HG03442 (cell line): ENCODE data around the gene PRSS38.

ENCODE experiments used
- ATAC-seq: cut with Tn5 transposase; IDR thresholded peaks from one replicate; pipeline ENCODE4 v1.9.1; 2021; ENCODE audit warnings: mild to moderate bottlenecking, moderate library complexity; ENCODE audit not compliant: unreplicated experiment

The PRSS38 gene

DNA sequence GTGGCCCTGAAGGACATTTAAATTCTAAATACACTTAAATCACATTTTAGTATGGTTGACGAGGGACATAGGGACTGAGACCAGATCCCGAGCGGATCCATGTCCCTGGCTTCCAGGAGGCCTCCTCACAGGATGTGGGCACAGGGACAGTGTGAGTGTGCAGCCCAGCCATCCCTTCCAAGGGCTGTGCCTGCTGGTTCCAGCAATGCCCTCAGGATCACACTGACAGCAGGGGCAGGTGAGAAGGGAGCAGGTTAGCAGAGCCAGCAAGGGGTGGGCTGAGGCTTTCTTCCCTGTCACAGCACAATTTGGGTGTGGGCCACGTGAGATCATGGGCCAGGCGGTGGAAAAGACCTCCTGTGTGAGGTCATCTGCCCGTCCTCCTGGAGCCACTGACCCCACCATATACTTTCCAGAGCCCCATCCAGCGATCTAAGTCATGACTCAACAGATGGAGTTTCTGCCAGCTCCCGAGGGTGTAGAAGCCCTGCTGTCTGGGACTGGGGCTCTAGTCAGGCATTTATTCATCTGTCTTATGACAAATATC lies 37.0 kb upstream of the PRSS38 start:
- ATAC-seq, result no peak

DNA sequence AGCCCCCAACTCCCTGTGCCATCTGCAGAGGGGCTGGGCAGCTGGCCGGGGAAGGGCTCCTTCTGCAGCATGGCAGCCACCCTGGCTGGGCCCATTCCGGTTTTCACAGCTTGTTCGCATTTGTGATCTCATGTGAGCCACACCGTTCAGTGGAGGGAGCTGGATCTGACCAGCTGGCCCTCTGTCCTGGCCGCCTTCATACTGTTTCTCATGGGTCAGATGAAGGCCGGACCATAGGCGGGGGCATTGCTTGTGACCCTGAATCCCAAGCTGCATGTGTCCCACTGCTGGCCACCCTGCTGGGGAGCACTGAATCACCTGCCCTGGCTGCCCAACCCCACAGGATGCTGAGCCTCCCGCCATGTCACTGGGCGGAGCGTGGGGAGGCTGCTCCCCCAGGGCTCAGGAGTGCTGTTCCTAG lies 36.4 kb upstream of the PRSS38 start:
- ATAC-seq, result no peak

DNA sequence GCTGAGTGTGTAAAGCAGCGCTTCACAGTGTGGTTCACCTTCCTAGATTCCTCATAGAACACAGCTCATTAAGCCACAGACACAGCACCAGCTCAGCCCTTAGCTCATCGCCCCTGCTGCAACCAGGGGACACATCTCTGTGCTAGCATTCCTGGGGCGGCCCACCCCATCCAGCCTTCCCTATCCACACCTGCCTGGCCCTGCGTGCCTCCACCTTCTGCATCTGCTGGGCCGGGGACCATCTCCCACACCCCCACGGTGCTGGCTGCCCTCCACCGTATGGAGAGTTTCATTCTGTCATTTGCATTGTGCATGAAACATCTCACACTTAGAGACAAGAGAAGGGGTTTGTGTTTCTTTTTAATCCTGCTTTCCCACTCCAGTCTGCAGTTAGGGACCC lies 35.8 kb upstream of the PRSS38 start:
- ATAC-seq, result no peak

DNA sequence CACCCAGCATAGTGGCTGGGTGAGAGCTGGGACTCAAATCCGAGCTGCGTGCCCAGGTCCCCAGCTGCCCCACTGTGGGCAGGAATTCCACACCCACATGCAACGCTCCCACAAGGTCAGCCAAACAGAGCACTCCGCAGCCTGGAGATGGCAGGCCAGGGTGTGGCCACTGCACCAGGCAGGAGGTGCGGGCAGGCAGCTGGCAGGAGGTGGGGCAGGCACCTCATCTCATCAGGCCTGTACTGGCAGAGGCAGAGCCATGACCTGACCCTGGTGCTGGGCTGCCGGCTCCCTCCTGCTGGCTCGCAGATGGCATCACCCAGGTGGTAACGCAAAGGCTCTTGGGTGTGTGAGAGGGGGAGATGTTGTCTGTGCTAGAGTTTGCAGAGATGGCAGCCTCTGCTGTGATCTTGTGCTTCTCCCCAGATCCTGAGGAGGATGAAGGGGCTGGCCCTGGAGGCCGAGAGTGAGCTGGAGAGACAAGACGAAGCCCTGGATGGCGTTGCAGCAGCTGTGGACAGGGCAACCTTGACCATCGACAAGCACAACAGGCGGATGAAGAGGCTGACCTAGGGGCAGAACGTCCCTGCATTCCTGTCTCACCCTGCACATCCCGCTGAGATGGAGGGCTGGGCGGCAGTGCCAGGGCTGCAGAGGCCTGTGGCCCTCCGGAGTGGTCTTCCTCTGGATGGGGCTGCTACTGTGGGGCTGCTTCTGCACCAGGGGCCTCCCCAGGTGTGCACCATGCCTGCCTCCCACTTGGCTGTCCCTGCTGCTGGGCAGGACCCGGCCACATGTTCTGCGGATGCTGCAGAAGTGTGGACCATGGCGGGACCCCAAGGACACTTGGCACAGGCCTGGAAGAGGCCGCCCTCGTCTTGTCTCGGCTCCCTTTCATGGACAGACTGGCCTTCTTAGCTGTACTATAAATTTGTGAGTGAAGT lies 35.1 kb upstream of the PRSS38 start:
- ATAC-seq, result no peak

DNA sequence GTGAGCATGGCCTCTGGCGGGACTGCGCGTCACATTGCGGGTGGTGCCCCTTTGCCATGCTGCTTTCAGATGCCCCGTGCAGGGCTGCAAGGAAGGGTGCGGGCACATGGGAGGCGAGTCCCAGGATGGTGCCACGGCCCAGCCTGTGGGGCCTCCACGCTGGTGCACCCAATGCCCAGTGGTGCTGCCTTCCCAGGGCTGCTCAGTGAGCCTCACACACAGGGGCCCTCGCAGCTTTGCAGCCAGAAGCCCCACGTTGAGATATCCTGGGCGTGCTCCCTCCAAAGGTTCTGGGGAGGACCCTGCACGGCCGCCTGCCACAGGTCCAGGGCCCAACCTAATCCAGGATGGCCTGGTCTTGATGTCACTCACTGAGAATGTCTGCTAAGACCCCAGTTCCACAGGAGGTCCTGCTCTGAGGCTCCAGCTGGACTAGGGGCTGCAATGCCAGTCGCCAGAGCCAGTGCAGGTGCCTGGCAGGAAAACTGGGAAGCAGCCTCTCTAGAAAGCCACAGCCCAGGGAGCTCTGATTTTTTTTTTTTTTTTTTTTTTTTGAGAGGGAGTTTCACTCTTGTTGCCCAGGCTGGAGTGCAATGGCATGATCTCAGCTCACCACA lies 34.1 kb upstream of the PRSS38 start:
- no peak for ATAC-seq

DNA sequence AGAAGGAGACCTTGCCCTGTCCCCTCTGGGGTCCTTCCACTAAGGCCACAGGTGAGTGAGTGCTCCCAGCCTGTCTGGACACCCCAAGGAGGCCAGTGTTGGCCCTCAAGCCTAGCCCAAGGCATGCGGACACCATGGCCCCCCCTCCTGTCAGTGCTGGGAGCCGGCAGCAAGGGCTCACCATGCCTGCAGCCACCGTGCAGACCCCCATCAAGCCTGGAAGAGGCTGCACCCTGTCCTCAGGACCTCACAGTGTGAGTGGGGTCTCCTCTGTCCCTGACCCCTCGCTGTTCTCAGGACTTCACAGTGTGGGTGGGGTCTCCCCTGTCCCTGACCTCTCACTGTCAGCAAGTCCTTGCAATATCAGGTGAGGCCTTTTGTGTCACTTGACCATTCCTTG lies 33.2 kb upstream of the PRSS38 start:
- ATAC-seq, result no peak

DNA sequence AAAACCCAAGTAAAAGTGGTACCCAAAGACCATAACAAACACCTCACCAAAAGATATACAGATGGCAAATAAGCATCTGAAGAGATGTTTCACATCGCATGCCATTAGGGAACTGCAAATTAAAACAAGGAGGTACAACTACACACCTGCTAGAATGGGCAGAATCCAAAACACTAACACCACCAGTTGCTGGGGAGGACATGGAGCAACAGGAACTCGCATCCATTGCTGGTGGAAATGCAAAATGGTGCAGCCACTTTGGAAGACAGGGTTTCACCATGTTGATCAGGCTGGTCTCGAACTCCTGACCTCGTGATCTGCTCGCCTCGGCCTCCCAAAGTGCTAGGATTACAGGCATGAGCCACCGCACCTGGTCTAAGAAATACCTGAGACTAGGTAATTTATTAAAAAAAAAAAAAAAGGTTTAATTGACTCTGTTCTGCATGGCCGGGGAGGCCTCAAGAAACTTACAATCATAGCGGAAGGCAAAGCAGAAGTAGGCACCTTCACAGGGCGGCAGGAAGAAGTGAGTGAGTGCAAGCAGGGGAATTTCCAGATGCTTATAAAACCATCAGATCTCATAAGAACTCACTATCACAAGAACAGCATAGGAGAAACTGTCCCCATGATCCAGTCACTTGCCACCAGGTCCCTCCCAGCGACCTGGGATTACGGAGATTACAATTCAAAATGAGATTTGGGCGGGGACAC lies 30.2 kb upstream of the PRSS38 start:
- ATAC-seq, result no peak

DNA sequence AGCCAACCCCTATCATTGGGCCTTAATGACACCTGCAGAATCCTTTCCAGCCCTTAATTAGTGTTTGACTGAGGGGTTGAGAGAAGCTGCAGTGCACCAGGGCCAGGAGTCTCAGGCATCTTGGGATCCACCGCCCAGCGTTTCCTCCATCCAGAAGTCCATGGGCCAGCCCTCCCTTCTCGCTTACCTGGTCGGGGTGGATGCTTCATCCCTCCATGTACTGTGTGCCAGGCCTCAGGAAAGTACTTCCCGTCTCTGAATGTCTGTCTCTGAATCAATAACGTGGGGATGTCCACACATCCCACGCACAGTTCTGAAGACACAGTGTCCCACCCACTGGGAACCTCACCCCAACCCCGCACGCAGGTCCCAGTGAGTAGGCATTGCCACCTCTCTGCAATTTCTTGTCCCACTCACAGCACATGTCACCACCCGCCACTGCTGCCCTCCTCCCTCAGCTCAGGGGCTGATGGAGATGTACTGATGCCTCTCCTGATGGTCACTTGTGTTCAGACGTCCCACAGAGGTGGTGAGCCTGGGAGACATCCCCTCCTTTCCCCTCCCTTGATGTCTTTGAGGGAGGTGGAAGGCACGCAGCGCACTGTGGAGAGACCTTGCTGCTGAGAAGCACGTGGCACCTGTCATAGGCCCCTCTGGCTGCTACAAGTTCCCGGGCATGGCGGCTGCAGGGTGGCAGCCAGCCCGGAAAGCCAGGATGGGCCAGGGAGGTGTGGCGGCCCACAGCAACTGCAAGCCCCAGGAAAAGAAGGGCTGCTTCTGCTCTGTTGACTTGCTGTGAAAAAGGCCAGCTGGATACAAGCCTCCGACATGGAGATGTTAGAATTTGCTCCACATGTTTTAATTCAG lies 29.4 kb upstream of the PRSS38 start:
- ATAC-seq, result no peak

DNA sequence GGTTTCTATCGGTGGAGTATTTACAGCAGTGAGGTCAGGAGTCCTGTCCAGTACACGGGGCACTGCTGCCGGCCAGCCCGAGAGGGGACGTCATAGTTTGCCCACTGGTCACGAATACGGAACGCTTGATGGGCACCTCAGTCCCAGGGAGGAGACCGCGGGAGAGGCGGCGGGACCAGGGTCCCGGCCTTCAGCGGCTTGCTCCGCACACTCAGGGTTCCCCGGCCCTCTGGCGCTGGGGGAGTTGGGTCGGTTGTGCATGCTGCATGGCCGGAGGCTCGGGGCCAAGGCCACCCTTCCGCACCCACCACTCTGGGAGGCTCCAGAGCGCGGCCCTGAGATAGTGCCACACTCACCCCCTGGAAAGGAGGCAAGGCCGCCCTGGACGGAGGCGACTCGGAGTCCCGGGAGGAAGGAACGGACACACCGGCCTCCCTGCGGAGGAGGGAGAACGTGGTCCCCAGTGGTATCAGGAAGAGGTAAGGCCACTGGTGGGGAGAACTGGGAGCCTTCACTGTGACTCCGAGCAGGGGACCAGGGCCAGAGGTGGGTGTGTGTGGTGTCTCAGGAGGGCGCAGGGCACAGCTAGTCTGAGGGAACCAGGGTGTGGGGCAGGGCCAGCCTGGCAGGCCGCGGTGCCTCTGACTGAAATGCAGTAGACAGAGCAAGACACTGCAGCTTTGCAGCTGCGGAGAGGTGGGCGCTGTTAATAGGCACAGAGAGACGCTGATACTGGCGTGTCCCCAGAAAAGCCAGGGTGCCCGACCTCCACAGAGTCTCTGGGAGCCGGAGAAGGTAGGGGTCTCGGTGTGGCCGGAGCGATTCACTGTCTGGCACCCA lies 28.6 kb upstream of the PRSS38 start:
- no peak for ATAC-seq

DNA sequence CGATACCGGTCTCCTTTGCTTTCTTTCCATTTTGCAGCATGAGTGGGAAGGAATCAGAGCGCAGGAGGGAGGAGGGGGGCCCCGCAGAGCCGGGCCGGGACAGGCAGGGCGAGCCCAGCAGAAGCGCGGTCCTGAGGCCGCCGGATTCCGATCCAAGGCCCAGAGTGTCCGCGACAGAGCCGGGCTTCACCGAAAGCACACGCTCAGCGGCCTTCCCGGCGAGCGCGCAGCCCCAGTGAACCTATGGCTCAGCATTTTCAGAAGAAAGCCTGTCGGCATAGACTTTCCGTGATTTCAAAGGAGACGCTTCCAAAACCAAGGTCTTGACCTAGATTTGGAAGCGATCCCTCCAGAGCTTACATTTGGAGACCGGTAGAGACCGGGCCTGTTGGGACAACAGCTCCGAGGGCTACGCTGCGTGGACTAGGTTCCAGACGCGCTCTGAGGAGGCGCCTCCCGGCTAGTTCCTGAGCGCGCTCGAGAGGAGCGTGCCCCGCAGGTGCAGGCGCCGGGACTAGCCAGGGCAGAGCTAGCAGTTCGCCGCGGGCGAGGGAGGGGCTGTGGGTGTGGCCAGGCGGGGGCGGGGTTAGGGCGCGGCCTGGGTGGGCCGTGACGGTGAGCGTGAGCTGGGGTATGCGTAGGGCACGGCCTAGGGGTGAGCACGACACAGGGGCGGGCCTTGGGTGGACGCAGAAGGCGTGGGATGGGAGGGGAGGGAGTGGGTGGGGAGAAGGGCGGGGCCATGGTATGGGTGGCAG lies 27.8 kb upstream of the PRSS38 start:
- peak; percentile 90 for ATAC-seq

DNA sequence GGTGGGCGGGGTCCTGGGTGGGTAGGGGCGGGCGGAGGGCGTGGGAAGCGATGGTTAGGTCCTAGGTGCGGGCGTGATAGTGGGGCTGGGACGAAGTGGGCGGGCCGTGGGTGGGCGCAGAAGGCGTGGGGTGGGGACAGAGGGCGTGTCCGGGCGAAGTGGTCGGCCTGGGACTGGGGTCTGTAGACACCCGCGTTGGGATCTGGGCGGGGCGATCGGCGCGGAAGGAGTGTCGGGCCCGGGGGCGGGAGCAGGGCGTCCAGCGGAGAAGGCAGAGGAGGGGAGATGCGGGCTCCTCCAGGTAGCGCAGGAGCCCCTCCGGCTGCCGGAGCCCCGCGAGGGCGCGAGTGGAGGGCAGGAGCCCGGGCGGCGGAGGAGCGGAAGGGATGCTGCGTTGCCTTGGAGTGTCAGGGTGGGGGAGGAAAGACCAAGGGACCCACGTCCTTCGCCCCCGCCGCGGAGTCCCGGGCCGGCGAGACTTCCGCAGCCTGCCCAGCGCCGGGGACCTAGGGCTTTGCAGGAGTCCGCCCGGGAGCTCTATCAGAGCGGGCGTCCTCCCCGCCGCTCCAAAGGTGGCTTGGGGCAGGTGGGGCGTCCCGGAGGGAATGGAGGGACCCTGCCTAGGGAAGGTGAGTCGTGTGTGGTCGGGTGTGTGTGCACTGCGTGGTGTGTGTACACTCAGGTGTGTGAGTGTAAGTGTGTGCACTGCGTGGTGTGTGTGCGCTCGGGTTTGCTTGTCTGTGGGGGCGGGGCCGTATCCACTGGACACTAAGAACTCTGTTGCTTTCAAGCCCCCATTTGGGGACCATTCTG lies 27.0 kb upstream of the PRSS38 start:
- peak; percentile 48 for ATAC-seq

DNA sequence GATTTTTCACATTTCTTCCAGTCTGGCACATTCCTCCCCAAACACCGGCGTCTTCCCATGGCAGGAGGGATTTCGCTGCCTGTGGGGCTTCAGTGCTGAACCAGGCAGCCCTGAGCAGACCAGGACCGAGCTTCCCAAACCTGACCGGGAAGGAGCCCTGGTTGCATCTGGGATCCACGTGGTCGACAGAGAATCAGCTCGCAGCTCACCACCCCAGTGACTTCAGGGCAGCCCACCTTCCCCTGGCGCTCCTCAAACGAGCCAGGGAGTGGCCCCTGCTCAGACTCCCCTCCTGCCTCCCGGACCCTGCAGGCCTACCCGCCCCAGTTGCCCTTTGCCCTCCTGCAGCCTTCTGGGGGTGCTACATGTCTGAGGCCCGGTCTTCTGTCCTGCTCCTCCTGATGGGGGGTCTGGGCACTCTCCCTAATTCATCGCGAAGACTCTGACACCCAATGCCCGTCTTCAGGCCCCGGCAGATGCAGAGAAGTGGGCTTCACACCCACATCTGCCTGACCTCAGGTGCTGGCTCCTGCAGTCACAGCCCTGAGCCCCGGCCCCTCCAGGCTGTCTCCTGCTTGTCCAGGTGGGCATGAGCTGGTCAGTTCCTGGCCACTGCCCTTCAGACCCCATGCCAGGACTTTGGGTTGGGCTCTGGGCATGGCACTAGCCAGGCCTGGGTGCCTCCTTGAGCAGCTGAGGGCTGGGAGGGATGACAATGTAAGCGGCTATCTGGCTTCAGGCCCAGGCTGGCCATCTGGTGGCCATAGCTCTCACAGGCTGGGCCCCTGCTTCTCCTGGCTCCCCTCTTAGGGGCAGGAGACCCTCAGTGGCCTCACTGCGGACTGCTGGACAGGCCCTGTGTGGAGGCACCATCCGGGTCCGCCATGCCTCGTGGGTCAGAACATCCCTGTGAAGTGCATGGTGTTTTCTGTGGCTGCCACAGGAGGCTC lies 26.1 kb upstream of the PRSS38 start:
- no peak for ATAC-seq

DNA sequence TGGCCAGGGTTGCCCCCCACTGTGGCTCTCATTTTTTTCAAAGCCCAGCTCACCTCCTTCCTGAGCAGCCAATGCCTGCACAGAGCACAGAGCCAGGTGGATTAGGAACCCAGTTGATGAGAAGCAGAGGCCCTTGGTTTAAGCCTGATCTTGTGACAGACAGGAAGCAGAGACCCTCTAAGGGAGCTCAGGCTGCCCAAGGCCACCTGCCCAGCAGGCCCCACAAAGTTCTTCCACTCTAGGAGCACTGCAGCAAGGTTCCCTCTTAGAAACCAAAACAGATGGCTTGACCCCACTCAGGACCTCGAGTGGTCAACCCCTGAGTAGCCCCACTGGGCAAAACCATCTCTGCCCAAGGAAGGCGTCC lies 25.5 kb upstream of the PRSS38 start:
- no peak for ATAC-seq

DNA sequence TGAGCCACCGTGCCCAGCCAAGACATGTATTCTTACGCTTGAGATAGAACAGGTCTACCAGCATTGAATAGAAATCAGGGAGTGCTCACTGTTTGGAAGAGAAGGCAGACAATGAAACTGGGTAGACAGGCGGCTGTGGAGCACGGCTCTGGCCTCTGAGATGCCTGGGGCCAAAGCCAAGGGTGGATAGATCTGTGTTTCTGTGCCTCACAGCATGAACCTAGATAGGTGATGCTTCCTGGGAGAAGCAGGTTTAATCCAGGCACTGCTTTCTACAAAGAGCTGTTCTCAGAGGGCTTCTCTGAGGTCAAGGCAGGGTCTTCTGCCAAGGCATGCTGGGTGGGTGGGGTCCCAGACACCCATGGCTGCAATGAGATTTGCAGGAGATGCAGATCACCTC lies 24.6 kb upstream of the PRSS38 start:
- no peak for ATAC-seq

DNA sequence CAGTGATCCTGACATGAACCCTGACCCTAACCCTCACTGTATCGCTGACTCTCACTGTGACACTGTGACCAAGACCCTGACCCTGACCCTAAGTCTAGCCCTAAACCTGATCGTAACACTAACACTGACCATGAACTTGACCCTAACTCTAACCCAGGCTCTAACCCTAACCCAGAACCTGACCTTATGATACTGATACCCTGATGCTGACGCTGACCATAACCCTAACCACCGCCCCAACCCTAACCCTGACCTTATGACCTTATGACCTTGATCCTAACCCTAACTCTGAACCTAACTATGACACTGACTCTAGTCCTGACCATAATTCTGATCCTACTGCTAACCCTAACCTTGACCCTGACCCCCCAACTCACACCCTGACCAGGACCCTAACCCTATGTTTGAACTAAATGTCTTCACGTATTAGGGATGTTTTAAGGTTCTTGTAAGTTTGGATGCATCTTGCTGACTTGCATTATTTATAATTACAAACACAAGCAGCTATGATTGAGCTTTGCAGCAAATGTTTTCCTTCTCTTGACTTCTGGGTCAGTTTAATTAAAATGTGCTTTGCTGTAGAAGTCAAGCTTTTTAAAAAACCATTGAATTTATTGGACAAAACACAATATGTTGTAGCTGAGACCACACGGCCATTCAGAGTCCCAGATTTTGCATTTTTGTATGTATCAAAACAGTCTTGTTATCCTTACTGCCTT lies 23.9 kb upstream of the PRSS38 start:
- no peak for ATAC-seq
